HG02571 (cell line): ENCODE results near the gene ALDH16A1.

Experiments used
- ATAC-seq: cut with Tn5 transposase; IDR thresholded peaks from one replicate; pipeline ENCODE4 v1.9.1; 2021; ENCODE audit warnings: mild to moderate bottlenecking, moderate library complexity; ENCODE audit not compliant: unreplicated experiment

The ALDH16A1 gene

DNA sequence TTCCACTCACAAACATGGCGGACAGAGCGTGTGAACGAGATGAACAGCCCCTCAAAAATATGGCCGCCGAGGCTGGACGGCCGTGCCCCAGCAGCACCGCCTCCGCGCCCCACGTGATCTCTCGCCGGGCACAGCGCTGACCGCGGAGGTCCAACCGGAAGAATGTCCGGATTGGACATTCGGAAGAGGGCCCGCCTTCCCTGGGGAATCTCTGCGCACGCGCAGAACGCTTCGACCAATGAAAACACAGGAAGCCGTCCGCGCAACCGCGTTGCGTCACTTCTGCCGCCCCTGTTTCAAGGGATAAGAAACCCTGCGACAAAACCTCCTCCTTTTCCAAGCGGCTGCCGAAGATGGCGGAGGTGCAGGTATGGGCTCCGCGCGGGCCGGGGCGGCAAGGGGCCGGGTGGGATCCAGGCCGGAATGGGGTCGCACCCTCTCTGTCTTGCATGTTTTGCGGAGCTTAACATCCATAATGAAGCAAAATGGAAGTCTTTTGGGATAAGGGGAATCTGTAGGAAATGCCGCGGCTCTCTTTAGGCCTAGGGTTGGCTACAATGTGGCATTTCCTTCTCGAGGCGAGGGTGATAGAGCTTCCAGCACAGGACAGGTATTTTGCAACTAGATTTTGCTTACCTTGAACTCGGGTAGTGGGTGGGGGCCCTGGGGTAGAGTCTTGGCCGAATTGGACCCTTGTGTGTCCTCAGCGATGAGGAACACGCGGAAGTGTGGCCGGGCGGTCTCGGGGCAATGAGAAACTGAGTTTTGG lies 34.4 kb downstream of the ALDH16A1 start, which contains the start of gene RPL13A:
Gene RPL13A, plus strand, starts transcription at position 332 of the 769 bp plus-strand sequence. Its CDS starts 22 bp downstream, at position 354.
- peak; percentile 75 for ATAC-seq

DNA sequence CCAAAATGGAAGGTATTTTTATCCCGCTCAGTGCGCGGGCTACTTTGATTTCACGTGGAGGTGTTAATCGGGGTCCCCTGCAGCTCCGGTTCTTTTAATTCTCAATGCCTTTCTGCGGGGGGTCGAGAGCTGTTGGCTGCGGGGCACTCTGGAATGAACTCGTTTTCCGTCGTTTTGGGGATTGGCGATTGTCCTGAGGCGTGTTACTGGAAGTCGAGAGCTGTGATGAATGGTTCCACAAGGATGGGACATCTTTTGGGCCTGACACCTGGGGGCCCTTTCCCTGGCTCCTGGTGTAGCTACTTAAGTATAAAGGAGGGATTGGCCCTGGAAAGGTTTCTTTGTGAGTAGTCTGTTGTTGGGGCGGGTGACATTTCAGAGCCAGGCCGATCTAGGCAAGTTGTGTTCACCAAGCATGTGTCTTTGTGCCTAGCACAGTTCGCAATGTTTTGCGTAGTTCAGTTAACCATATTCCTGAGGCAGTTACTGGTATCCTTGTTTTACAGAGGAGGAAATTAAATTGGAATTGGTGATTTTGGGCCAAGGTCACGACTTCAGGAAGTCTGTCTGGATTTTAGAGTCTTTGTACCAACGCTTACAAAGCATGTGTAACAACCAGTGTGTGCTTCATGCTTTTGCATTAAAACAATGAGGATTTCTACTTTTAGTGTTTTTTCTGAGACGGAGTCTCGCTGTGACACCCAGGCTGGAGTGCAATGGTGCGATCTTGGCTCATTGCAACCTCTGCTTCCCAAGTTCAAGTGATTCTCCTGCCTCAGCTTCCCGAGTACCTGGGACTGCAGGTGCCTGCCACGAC lies 35.2 kb downstream of the ALDH16A1 start:
- no peak for ATAC-seq

DNA sequence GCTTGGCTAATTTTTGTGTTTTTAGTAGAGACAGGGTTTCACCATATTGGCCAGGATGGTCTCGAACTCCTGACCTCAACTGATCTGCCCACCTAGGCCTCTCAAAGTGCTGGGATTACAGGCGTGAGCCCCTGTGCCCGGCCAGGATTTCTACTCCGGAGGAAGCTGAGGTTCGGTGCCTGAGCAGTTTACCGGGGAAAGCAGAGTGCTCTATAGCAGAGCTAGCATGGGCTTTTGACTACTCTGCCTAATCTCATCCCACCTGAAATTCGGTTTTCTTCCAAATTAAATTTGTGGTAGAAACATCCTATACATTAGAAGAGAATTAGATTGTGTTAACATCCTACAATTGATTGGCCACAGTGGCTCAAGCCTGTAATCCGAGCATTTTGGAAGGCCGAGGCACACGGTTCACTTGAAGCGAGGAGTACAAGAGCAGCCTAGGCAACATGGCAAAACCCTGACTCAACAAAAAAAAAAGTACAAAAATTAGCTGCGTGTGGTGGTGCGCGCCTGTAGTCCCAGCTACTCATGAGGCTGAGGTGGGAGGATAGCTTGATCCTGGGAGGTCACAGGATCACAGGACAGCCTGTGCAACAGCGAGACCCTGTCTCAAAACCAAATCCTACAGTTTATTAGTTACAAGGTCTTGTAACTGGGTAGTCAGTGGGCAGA lies 36.0 kb downstream of the ALDH16A1 start:
- no peak for ATAC-seq

DNA sequence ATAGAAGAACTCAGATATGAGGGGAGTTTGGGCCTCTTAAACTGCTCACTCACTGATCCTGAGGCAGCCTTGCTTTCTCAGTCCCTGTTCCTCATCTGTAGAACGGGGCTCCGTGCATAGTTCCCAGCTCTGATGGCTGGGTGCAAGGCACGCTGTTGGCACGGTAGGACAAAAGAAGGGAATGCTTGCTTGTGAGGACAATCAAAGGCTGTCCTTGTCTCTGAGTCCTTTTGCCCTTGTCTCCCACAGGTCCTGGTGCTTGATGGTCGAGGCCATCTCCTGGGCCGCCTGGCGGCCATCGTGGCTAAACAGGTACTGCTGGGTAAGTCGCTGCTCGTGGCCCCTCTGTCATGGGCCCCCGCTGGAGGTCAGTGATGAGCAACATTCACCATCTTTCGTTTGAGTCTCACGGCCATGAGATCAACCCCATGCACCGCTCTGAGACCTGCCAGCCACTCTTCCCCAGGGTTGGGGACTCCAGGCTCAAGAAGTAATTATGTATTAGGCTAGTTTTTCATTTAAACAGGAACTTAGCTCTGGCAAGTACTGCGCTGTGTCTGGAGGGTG lies 36.7 kb downstream of the ALDH16A1 start:
- ATAC-seq = no peak

DNA sequence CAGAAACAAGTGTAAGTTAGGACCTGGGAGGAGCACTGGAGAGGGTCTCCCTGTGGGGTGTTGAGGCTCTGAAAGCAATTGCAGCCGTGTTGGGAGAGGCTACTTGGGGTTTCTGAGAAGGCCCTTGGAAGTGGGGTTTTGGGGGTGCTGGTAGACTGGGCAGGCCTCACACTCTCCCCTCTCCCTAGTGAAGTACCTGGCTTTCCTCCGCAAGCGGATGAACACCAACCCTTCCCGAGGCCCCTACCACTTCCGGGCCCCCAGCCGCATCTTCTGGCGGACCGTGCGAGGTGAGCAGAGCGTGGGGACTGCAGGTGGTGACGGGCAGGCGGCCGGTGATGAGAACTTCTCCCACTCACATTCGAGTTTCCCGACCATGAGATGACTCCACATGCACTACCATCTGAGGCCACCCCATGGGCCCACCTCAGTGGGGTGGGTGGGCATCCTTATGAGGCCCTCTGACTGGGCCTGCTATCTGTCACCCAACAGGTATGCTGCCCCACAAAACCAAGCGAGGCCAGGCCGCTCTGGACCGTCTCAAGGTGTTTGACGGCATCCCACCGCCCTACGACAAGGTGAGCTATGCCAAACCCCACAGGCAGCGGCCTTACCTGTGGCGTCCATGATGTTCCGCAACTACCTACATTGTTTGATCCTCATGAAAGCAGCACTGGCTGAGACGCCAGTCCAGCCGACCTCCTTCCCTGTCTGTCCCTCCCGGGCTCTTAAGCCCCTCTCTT lies 37.4 kb downstream of the ALDH16A1 start:
- ATAC-seq = no peak

DNA sequence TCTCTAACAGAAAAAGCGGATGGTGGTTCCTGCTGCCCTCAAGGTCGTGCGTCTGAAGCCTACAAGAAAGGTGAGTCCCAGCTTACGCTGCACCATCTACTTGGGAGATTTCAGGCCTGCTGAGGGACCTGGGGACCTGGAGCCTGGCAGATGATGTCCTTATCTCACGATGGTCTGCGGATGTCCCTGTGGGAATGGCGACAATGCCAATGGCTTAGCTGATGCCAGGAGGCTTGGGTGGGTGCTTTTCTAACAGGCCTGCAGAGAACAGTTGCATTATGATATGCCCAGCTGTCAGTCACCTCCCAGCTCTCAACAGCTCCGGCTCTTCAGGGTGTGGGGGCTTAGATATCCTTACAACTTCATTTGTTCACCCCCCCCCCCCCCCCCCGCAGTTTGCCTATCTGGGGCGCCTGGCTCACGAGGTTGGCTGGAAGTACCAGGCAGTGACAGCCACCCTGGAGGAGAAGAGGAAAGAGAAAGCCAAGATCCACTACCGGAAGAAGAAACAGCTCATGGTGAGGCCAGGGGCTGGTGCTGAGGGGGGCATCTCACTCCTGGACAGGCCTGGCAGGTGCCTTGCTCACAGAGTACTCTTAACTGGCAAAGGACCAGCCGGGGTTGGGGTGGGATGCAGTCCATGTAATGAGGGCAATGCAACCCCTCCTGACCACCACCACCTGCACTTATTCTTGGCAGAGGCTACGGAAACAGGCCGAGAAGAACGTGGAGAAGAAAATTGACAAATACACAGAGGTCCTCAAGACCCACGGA lies 38.2 kb downstream of the ALDH16A1 start:
- no peak for ATAC-seq

DNA sequence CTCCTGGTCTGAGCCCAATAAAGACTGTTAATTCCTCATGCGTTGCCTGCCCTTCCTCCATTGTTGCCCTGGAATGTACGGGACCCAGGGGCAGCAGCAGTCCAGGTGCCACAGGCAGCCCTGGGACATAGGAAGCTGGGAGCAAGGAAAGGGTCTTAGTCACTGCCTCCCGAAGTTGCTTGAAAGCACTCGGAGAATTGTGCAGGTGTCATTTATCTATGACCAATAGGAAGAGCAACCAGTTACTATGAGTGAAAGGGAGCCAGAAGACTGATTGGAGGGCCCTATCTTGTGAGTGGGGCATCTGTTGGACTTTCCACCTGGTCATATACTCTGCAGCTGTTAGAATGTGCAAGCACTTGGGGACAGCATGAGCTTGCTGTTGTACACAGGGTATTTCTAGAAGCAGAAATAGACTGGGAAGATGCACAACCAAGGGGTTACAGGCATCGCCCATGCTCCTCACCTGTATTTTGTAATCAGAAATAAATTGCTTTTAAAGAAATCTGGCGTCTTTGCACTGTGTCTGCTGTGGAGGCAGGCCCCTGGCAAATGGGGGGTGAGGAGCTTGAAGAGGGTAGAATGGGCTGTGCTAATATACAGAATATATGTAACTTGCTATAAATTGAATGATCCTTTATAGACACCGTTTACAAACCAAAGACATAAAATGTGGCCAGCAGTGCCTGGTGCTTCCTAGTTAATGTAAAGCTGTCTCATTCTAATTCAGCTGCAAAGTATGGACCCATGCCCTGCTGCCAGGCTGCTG lies 39.0 kb downstream of the ALDH16A1 start:
- no peak for ATAC-seq

DNA sequence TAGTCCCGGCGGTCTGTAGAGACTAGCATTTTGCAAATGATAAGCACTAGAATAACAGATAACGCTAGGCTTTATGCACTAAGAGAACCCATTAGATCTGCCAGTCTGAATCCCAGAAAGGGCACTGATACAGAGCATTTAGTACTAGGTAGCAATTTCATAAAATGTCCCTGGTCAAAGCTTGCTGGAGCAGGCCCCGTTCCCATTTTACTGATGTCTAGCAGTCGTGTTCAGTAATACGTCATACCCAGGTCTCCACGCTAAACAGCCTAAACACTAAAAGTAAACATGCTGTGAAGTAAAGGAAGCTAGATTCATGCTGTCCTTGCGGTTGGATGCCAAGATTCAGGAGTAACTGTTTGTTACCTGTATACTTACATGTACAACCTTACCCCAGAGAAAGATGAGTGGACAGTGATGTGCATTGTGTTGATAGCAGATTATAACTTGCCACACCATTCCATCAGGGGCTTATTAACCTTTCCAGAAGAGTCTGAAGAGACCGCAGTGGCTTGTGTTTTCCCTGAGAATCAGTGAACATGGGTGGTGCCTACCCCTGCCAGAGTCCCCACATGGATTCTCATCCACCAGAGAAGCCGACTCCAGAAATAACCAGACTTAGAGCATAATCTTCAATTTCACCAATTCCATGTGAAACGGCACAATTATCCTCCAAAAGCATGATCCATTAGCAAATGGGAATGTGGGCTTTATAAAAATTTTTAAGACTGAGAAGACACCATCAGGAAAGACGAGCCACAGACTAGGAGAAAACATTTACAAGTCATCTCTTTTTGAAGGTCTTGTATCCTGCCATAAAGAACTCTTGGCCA lies 39.8 kb downstream of the ALDH16A1 start:
- no peak for ATAC-seq

DNA sequence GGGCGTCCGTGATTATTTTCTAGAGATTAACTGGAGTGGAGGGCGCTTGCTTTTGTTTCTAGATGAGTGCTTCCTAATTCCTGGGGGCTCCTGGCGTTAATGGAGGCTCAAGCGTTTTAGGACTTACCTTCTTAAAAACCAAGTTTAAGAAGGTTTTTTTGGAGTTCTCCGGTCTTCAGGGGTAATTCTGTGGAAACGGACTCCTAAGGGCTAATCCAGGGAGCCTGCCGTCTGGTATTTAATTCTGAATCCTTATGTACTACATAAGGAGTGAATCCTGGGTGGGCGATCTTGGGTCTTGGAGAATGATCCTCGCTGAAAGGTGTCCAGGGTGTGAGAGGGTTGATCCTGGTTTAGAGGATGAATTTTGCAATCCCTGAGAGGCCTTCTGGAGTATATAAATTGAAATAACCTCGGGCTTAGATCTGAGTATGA lies 43.6 kb downstream of the ALDH16A1 start:
- ATAC-seq = no peak

DNA sequence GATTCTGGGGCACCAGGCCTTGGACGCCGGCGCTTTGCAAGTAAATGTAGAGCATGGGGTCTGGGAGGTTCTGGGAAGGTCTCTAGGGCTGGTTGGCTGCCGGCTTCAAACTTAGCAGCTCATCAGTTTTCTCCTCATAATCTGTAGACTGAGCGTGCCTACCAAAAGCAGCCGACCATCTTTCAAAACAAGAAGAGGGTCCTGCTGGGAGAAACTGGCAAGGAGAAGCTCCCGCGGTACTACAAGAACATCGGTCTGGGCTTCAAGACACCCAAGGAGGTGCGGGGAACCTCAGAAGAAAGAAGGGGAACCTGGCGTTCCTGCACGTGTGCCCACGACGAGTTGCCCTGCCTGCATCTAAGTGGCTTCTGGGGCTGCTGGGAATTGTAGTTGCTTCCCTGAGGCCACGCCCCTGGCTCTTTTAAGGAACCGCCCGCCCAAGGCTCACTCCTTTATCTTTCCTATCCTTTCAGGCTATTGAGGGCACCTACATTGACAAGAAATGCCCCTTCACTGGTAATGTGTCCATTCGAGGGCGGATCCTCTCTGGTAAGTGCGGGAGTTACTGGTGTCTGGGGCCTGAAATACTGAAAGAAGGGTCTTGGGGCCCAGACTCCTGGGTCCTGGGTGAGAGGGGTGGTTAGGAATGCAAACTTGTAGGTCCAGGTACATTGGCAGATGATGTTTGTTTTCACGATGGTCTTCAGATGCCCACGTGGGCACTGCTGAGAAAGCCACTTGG lies 44.2 kb downstream of the ALDH16A1 start:
- ATAC-seq = no peak

DNA sequence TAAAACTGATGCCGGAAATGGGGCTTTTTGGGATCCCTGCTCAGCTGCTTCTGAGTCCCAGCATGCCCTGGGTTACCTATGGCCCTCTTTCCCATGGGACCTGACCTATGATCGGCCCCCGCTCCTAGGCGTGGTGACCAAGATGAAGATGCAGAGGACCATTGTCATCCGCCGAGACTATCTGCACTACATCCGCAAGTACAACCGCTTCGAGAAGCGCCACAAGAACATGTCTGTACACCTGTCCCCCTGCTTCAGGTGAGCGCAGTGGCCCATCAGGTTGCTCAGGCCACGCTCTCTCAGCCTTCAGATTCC lies 44.7 kb downstream of the ALDH16A1 start:
- no peak for ATAC-seq

DNA sequence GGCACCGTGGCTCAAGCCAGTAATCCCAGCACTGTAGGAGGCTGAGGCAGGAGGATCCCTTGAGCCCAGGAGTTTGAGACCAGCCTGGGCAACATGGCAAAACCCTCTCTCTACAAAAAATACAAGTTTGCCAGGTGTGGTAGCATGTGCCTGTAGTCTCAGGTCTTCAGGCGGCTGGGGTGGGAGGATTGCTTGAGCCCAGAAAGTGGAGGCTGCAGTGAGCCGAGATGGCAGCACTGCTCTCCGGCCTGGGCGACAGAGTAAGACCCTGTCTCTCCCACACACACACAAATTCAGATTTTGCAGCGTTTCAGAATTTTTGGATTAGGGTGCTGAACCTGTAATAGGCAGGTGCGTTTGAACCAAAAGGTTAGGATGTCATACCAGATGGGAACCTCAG lies 45.5 kb downstream of the ALDH16A1 start:
- no peak for ATAC-seq

DNA sequence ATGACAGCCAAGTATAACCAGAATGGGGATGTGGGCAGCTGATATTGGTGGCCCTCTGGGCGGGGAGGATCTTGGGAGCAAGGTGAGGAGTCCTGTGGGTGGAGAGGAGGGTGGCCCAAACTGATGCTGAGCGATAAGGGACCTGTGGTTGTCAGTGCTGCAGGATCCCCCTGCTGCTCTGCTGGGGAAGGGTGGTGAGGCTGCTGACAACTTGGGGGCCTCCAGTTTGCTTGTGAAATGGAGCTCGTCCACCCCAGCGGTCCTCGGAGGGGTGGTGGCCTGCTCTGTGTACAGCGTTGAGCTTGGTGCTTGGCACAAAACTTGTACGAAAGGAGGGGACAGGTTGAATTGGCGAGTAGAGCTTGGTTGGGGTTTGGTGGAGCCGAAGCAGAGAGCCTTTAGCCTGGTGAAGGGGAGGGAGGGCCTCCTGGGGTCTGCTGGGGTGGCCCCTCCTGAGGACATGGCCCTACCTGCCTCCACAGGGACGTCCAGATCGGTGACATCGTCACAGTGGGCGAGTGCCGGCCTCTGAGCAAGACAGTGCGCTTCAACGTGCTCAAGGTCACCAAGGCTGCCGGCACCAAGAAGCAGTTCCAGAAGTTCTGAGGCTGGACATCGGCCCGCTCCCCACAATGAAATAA lies 46.1 kb downstream of the ALDH16A1 start:
- ATAC-seq = no peak

DNA sequence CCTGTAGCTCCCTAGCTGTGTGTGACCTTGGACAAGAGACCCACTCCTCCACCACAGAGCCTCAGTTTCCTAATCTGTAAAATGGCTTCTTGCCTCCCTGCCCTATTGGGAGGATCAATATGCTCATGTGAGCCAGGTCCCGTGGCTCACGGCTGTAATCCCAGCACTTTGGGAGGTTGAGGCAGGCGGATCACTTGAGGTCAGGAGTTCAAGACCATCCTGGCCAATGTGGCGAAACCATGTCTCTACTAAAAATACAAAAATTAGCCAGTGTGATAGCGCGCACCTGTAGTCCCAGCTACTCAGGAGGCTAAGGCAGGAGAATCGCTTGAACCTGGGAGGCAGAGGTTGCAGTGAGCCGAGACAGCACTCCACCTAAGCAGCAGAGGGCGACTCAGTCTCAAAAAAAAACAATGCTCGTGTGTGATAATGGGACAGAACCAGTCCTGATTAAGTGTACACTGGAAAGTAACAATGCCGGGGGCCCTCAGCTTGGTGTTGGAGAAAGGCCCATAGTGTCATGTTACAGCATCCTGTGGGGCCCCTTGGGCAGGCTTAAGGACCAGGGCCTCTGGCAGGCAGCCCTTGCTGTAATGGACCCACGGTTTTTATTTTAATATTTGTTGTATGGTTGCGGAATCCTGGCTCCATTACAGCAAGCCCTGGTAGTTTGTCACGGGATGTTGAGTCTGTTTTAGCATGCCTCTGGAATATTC lies 50.0 kb downstream of the ALDH16A1 start:
- no peak for ATAC-seq

DNA sequence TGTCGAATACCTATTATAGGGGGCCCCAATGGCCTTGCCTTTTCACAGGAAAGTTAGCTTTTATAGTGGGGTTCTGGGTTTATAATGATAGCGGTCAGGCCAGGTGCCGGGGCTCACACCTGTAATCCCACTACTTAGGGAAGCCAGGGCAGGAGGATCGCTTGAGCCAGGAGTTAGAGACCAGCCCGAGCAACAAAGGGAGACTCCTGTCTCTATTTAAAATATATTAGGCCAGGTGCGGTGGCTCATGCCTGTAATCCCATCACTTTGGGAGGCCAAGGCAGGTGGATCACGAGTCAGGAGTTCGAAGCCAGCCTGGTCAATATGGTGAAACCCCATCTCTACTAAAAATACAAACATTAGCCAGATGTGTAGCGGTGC lies 50.5 kb downstream of the ALDH16A1 start:
- no peak for ATAC-seq

DNA sequence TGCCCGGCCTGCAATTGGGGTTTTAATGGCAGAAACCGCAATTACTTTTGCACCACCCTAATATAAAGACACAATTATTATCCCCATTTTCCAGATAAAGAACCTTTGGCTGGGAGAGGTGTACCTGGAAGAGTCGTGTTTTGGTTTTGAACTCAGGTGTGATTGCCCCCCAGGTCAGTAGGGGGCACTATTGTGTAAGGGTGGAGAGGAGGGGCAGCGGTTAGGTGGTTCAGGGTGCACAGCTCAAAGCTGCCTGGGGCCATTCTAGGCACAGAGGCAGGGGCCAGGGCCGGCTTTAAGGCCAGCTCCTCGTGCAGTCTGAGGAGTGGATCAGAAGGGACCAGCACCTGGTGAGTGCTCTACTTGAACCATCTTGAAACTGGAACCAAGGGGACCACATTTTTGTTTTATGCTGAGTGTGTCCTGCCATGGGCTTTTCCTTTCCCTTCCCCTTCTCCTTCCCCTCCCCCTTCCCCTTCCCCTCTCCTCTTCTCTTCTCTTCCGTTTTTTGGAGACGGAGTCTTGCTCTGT lies 53.6 kb downstream of the ALDH16A1 start:
- no peak for ATAC-seq
